Activated naive CD8-positive, alpha-beta T cell (primary cell): ENCODE results near the gene SHANK3.
A peak's percentile ranks its signal among the peaks of the same experiment; 100 is the strongest.
"Not testable (repeated sequence)": the region's sequence is repeated elsewhere in the genome, so short reads cannot be mapped to it uniquely, and the experiment has no call there.

Source experiments
- H3K27ac Mint-ChIP-seq: one replicate; pipeline ENCODE4 v1.8.0; 2021; ENCODE audit warnings: mixed read lengths
- H3K27me3 Mint-ChIP-seq: one replicate; pipeline ENCODE4 v1.8.0; 2021; ENCODE audit warnings: mixed read lengths
- H3K36me3 Mint-ChIP-seq: one replicate; pipeline ENCODE4 v1.8.0; 2021; ENCODE audit warnings: mixed read lengths
- H3K4me1 Mint-ChIP-seq: one replicate; pipeline ENCODE4 v1.8.0; 2021; ENCODE audit warnings: low read depth, mixed read lengths
- H3K4me3 Mint-ChIP-seq: one replicate; pipeline ENCODE4 v1.8.0; 2021; ENCODE audit warnings: mild to moderate bottlenecking, mixed read lengths
- H3K9me3 Mint-ChIP-seq: one replicate; pipeline ENCODE4 v1.8.0; 2021; ENCODE audit warnings: low read depth, mixed read lengths

The SHANK3 gene

GRCh38 chr22:50640857-50641647 is 31.6 kb upstream of the SHANK3 start:
- Mint-ChIP-seq H3K27ac (no peak overlapping the region), H3K9me3 (no peaks in the 10 kb centered on the region), H3K4me3 (no peak overlapping the region), H3K4me1 (no peaks in the 10 kb centered on the region), H3K36me3 (no peaks in the 10 kb centered on the region), H3K27me3 (peaks cover 4% of the 10 kb centered on the region)

DNA sequence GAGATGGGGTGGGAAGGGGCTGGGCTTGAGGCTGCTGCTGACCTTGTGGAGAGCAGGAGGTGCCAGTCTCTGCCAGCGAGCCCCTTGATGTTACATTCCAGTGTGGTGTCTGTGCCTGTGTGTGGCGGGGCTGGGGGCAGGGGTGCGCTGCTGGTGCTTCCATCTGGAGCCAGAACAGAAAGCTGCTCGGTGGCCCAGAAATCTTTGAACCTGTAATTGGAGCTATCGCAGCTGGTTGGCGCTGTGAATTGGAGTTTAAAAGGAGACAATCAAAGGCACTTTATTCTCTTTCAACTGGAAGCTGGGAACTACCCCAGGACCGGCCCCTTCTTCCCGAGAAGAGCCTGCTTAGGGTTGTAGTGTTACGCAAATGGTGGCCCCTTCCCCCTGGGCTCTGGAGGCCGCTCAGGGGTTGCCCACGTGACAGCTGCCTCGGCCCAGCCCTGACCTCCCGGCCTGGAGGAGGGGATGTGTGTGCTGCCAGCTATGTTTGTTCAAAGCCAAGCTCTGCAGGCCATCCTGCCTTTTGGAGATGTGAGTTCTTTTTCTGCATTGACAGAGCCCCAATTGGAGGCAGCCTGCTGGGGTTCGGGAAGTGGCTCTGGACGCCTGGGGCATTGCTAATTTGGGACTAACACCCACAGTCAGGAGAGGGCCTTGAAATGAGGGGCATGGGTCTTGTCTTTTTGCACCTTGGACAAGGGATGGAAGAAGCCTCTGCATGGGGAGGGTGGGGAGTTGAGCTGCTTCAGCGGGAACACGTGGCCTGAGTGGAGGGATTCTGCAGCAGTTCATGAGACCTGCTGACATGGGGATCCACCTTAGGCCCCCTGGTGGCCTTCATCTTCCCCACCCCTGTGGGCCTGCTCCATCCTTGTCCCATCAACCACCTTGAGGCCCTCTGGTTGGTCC is 30.7 kb upstream of the SHANK3 start:
- H3K27ac Mint-ChIP-seq, result no peak overlapping the region
- H3K4me1 Mint-ChIP-seq, result no peaks in the 10 kb centered on the region
- no peak overlapping the region for H3K4me3 Mint-ChIP-seq
- H3K9me3 Mint-ChIP-seq, result no peaks in the 10 kb centered on the region
- H3K27me3 Mint-ChIP-seq, result peaks cover 7% of the 10 kb centered on the region
- no peaks in the 10 kb centered on the region for H3K36me3 Mint-ChIP-seq

GRCh38 chr22:50643021-50643820 is 29.4 kb upstream of the SHANK3 start:
- H3K27me3 Mint-ChIP-seq, H3K27ac Mint-ChIP-seq, H3K36me3 Mint-ChIP-seq, H3K9me3 Mint-ChIP-seq, H3K4me3 Mint-ChIP-seq, H3K4me1 Mint-ChIP-seq: not testable (repeated sequence)

DNA sequence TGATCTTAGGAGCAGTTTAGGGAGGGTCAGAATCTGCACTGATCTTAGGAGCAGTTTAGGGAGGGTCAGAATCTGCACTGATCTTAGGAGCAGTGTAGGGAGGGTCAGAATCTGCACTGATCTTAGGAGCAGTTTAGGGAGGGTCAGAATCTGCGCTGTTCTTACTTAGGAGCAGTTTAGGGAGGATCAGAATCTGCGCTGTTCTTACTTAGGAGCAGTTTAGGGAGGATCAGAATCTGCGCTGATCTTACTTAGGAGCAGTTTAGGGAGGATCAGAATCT is 28.9 kb upstream of the SHANK3 start:
- H3K36me3 Mint-ChIP-seq, H3K9me3 Mint-ChIP-seq, H3K27ac Mint-ChIP-seq, H3K27me3 Mint-ChIP-seq, H3K4me3 Mint-ChIP-seq, H3K4me1 Mint-ChIP-seq: not testable (repeated sequence)

- H3K4me1 Mint-ChIP-seq, result no peaks in the 10 kb centered on the region
- H3K4me3 Mint-ChIP-seq, result no peak overlapping the region
- H3K36me3 Mint-ChIP-seq, result no peaks in the 10 kb centered on the region
- H3K27ac Mint-ChIP-seq, result no peak overlapping the region
- no peaks in the 10 kb centered on the region for H3K9me3 Mint-ChIP-seq
- H3K27me3 Mint-ChIP-seq, result peaks cover 3% of the 10 kb centered on the region
Measured at GRCh38 chr22:50653256-50653655, 19.4 kb upstream of the SHANK3 start.

DNA sequence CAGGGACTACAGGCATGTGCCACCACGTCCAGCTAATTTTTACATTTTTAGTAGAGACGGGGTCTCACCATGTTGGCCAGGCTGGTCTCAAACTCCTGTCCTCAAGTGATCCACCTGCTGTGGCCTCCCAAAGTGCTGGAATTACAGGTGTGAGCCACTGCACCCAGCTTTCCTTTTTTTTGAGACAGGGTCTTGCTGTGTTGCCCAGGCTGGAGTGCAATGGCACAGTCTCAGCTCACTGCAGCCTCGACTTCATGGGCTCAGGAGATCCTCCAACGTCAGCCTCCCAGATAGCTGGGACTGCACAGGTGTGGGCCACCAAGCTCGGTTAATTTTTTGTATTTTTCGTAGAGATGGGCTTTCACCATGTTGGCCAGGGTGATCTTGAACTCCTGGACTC is 18.0 kb upstream of the SHANK3 start:
- H3K4me1 Mint-ChIP-seq, H3K4me3 Mint-ChIP-seq, H3K27ac Mint-ChIP-seq, H3K9me3 Mint-ChIP-seq, H3K27me3 Mint-ChIP-seq, H3K36me3 Mint-ChIP-seq: not testable (repeated sequence)

DNA sequence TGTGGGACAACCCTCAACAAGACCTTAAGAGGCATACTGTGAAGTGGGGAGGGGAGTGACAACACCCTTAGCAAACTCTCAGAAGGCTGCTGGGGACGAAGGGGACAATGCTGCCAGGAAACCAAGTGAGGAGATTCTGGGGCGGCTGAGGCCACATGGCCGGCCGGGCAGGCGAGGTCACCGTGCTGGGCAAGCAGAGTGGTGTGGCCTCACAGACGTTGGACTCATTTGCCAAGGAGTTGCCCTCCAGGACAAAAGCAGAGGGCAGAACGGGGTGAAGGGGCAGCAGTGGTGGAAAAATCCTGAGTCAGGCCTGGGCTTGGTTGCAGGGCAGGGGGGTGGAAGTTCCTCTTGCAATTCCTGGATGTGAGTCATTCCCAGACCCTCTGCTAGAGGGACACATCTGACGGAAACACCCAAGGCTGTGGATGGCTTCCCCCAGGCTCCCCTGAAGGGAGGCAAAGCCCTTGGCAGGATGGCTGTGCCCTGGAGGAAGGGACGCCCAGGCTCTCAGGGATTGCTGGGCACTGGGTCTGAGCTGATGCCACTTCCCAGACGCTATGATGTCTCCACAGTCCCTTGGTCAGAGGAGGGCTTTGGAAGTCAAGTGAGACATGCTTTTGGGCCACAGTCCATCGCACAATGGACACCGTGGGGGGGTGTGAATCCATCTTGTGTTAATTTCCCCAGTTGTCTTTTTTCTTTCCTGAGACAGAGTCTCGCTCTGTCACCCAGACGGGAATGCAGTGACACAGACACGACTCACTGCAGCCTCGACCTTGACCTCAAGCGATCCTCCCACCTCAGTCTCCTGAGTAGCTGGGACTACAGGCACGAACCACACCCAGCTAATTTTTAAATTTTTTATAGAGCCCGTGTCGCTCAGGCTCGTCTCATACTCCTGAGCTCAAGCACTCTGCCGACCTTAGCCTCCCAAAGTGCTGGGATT is 16.2 kb upstream of the SHANK3 start:
- Mint-ChIP-seq H3K4me3 (no peak overlapping the region), H3K27ac (no peak overlapping the region), H3K4me1 (no peaks in the 10 kb centered on the region), H3K9me3 (no peaks in the 10 kb centered on the region), H3K27me3 (peaks cover 5% of the 10 kb centered on the region), H3K36me3 (peaks cover 2% of the 10 kb centered on the region)

GRCh38 chr22:50657925-50658324 is 14.7 kb upstream of the SHANK3 start:
- Mint-ChIP-seq H3K9me3 (no peaks in the 10 kb centered on the region), H3K36me3 (peaks cover 2% of the 10 kb centered on the region), H3K27ac (no peak overlapping the region), H3K4me1 (no peaks in the 10 kb centered on the region), H3K4me3 (no peak overlapping the region), H3K27me3 (peaks cover 5% of the 10 kb centered on the region)

DNA sequence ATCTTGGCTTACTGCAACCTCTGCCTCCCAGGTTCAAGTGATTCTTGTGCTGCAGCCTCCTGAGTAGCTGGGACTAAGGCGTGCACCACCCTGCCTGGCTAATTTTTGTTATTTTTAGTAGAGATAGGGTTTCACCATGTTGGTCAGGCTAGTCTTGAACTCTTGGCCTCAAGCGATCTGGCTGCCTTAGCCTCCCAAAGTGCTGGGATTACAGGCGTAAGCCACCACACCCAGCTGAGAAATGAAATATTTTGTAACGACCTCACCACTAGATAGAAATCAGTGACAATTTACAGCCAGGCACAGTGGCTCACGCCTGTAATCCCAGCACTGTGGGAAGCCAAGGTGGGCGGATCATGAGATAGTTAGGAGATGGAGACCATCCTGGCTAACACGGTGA is 12.9 kb upstream of the SHANK3 start:
- not testable (repeated sequence) for H3K36me3 Mint-ChIP-seq, H3K9me3 Mint-ChIP-seq, H3K4me1 Mint-ChIP-seq, H3K4me3 Mint-ChIP-seq, H3K27me3 Mint-ChIP-seq, H3K27ac Mint-ChIP-seq

DNA sequence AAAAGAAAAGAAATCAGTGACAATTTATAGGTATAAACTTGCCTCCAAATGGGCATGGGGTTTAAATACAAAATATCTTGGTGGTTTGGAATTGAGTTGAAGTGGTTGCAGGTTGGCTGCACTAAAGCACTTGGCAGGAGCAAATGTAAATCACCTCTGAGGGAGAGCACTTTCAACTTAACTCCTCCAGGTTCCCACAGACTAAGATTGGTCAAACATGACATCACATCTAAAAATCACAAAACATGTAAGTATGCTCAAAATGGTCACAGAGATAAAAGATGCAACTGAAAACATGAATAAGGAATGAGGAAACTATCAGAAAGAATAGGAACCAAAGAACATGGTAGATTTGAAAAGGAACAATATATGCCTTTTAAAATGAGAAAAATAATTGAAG is 12.3 kb upstream of the SHANK3 start:
- Mint-ChIP-seq H3K4me3 (no peak overlapping the region), H3K27me3 (peaks cover 7% of the 10 kb centered on the region), H3K4me1 (no peaks in the 10 kb centered on the region), H3K27ac (no peak overlapping the region), H3K9me3 (no peaks in the 10 kb centered on the region), H3K36me3 (peaks cover 2% of the 10 kb centered on the region)

DNA sequence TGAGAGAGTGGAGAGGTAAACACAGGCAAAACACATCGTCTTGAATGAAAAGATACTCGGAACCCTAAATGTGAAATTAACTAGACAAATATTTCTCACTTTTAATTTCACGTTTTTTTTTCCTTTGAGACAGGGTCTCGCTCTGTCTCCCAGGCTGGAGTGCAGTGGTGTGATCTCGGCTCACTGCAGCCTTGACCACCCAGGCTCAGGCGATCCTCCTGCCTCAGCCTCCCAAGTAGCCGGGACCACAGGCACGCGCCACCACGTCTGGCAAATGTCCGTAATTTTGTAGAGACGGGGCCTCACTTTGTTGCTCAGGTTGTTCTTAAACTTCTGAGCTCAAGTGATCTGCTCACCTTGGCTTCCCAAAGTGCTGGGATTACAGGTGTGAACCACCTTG is 7.4 kb upstream of the SHANK3 start:
- H3K36me3 Mint-ChIP-seq, result peaks cover 2% of the 10 kb centered on the region
- no peaks in the 10 kb centered on the region for H3K4me1 Mint-ChIP-seq
- no peaks in the 10 kb centered on the region for H3K9me3 Mint-ChIP-seq
- H3K27me3 Mint-ChIP-seq, result peaks cover 7% of the 10 kb centered on the region
- no peak overlapping the region for H3K27ac Mint-ChIP-seq
- H3K4me3 Mint-ChIP-seq, result no peak overlapping the region

- Mint-ChIP-seq H3K27ac (no peak overlapping the region), H3K27me3 (peaks cover 5% of the 10 kb centered on the region), H3K4me1 (no peaks in the 10 kb centered on the region), H3K36me3 (no peaks in the 10 kb centered on the region), H3K4me3 (no peak overlapping the region), H3K9me3 (no peaks in the 10 kb centered on the region)
Measured at GRCh38 chr22:50665738-50666137, 6.9 kb upstream of the SHANK3 start.

DNA sequence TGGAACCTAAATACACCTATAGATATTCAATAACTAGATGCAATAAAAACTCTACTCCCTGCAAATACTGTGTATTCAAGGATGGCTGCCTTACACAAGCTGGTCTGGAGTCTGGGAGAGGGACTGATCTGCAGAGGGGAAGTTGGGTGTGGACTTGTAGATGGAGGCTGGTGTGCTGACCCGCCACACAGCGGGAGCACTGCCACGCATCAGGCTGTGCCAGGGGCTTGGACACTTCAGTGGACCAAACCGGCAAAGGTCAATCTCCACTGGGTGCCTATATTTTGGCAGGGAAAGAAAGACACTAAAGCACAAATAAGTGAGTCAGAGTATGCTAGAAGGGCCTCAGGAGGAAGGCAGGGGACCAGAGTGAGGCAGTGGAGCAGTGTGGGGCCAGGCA is 2.1 kb upstream of the SHANK3 start:
- Mint-ChIP-seq H3K36me3 (no peaks in the 10 kb centered on the region), H3K27ac (no peak overlapping the region), H3K4me3 (no peak overlapping the region), H3K9me3 (no peaks in the 10 kb centered on the region), H3K4me1 (peaks cover 11% of the 10 kb centered on the region), H3K27me3 (peaks cover 7% of the 10 kb centered on the region)

GRCh38 chr22:50670914-50671538 is 1.6 kb upstream of the SHANK3 start:
- Mint-ChIP-seq H3K4me1 (peaks cover 13% of the 10 kb centered on the region), H3K4me3 (peak overlapping the region; percentile 42), H3K36me3 (no peaks in the 10 kb centered on the region), H3K9me3 (no peaks in the 10 kb centered on the region), H3K27me3 (peaks cover 10% of the 10 kb centered on the region), H3K27ac (no peak overlapping the region)
